Esophagus squamous epithelium (tissue), 4 donors: ENCODE data around the gene RBM28.

Experiments
- POLR2A ChIP-seq, 4 donors: fragments of 450-650 bp; IDR thresholded peaks; one replicate each; pipeline ENCODE4 v1.6.1; 2017; ENCODE audit warnings: antibody characterized with exemption in 4 of 4, mild to moderate bottlenecking in 4 of 4, moderate library complexity in 3 of 4
- TF ChIP-seq, protein P1 (sequence below), 6 experiments: fragments of 450-650 bp in 4 of 6; fragments of 200-600 bp in 2 of 6; sonication (generic) in 2 of 6; IDR thresholded peaks; one replicate each; pipeline ENCODE4 v1.5.1; 2016 to 2019; ENCODE audit warnings: antibody characterized with exemption in 6 of 6, mild to moderate bottlenecking in 4 of 6, moderate library complexity in 4 of 6

DNA sequence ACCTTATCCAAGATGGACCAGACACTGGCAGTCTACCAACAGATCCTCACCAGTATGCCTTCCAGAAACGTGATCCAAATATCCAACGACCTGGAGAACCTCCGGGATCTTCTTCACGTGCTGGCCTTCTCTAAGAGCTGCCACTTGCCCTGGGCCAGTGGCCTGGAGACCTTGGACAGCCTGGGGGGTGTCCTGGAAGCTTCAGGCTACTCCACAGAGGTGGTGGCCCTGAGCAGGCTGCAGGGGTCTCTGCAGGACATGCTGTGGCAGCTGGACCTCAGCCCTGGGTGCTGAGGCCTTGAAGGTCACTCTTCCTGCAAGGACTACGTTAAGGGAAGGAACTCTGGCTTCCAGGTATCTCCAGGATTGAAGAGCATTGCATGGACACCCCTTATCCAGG, 89.2 kb downstream of the RBM28 start:
- TF ChIP-seq, protein P1, sequence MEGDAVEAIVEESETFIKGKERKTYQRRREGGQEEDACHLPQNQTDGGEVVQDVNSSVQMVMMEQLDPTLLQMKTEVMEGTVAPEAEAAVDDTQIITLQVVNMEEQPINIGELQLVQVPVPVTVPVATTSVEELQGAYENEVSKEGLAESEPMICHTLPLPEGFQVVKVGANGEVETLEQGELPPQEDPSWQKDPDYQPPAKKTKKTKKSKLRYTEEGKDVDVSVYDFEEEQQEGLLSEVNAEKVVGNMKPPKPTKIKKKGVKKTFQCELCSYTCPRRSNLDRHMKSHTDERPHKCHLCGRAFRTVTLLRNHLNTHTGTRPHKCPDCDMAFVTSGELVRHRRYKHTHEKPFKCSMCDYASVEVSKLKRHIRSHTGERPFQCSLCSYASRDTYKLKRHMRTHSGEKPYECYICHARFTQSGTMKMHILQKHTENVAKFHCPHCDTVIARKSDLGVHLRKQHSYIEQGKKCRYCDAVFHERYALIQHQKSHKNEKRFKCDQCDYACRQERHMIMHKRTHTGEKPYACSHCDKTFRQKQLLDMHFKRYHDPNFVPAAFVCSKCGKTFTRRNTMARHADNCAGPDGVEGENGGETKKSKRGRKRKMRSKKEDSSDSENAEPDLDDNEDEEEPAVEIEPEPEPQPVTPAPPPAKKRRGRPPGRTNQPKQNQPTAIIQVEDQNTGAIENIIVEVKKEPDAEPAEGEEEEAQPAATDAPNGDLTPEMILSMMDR (IDR thresholded peaks at IDR 0.05), result no peak
- TF ChIP-seq POLR2A (IDR thresholded peaks at IDR 0.05), result no peak
